GM21528 (cell line): Measurements from ENCODE around the gene COL16A1.

Source experiments
- ATAC-seq: cut with Tn5 transposase; IDR thresholded peaks from one replicate; pipeline ENCODE4 v1.9.1; 2021; ENCODE audit warnings: mild to moderate bottlenecking, moderate library complexity; ENCODE audit not compliant: unreplicated experiment, low FRiP score

The COL16A1 gene

GRCh38 chr1:31669433-31669785 lies 34.4 kb downstream of the COL16A1 start:
- no peak for ATAC-seq

GRCh38 chr1:31668303-31668883 lies 35.4 kb downstream of the COL16A1 start:
- no peak for ATAC-seq

- ATAC-seq, result no peak
Measured at GRCh38 chr1:31667065-31667785, 36.6 kb downstream of the COL16A1 start.

GRCh38 chr1:31666263-31666963 lies 37.4 kb downstream of the COL16A1 start:
- no peak for ATAC-seq

GRCh38 chr1:31665234-31665878 lies 38.5 kb downstream of the COL16A1 start:
- no peak for ATAC-seq

GRCh38 chr1:31664528-31664927 lies 39.3 kb downstream of the COL16A1 start:
- ATAC-seq, result no peak

- no peak for ATAC-seq
Measured at GRCh38 chr1:31663622-31664452, 40.0 kb downstream of the COL16A1 start.

- no peak for ATAC-seq
Measured at GRCh38 chr1:31662463-31662862, 41.4 kb downstream of the COL16A1 start.

- no peak for ATAC-seq
Measured at GRCh38 chr1:31661856-31662255, 42.0 kb downstream of the COL16A1 start.

- no peak for ATAC-seq
Measured at GRCh38 chr1:31660871-31661455, 42.9 kb downstream of the COL16A1 start.

GRCh38 chr1:31659889-31660288 lies 43.9 kb downstream of the COL16A1 start:
- no peak for ATAC-seq

- no peak for ATAC-seq
Measured at GRCh38 chr1:31658721-31659120, 45.1 kb downstream of the COL16A1 start.

GRCh38 chr1:31657972-31658510 lies 45.8 kb downstream of the COL16A1 start:
- no peak for ATAC-seq

GRCh38 chr1:31657020-31657804 lies 46.6 kb downstream of the COL16A1 start:
- no peak for ATAC-seq

- ATAC-seq, result no peak
Measured at GRCh38 chr1:31655756-31656155, 48.1 kb downstream of the COL16A1 start.

- no peak for ATAC-seq
Measured at GRCh38 chr1:31655104-31655503, 48.7 kb downstream of the COL16A1 start.

GRCh38 chr1:31654474-31654776 lies 49.4 kb downstream of the COL16A1 start:
- ATAC-seq, result no peak

GRCh38 chr1:31653717-31654473 lies 49.9 kb downstream of the COL16A1 start:
- no peak for ATAC-seq
